Limb (tissue), 2 donors: ENCODE data around the gene CDCA7L.
"Not testable (repeated sequence)": the region's sequence is repeated elsewhere in the genome, so short reads cannot be mapped to it uniquely, and the experiment has no call there.

ENCODE experiments used
- DNase-seq, 2 donors: peaks; one replicate each; pipeline ENCODE4 v3.0.0-alpha.2; 2016; ENCODE audit errors: extremely low spot score in 2 of 2

The CDCA7L gene

DNA sequence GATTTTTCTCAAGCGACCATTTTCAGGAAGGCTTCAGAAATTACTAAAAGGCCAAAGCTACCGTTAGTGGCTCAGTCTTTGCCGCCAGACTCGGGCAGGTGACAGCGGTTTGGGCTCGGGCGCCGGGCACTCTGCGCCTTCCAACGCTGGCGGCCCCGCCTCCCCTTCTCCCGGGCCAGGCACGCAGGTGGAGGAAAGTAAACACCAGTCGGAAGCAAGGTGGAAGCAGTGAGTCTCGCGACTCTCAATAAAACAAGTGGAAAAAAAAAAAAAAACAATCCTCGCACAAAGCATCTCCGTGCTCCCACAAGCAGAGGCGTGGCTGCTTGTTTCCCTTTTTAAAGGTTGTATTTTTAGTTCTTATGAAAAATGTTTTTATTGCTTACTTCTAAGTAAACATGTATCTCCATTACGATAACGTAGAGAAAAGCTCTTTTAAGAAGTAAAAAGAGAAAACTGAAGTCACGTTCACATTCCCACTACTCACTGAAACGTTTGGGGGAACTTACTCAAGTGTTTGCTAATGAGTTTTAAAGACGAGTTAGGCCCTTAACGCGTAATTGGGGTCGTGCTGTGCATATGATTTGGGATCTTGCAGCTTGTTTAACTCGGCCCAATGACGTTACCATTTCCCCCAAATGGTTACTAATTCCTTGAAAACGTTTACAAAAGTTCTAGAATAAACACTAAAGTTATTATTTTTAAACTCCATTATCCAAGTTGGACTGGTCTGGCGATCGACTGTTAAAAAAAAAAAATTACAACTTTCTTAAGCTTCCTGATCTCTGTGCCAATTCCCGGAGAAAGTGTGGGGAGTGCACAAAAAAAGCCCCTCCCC lies 864 bp downstream of the CDCA7L start:
- peak; percentile 18 to 47 for DNase-seq

DNA sequence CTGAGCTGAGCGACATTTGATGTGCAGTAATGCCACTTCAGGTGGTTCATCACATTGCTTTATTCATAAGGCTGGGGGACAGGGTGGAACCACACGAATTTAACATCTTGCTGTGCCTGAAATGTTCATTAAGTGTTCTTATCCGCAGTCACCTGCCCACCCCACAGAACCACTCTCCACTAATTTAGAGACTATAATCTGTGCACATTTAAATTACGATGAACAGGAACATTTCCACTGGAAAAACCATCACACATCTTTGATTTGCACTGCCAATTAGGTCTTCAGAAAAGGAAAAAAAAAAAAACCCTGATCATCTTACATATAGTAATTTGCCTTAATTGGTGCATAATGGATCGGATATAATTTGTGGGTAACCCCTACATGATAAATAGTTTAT lies 2.3 kb downstream of the CDCA7L start:
- DNase-seq: no peak

DNA sequence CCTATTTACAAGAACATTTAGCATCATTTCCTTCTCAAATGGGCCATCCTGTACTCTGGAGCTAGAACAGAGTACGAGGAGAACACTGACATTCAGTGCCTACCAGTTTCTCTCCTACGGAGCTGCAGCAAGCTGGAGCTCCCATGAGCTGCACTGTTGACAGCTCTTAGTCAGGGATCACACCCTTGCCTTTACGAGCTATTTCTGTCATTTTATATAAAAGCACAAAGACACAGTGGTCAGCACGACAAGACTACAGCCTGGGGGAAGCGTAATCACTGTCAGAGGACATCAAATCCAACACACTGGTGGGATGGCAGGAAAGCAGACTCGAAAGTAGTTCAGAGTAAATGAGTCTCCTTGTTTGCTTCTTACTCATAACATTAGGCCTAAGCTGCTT lies 2.7 kb downstream of the CDCA7L start:
- DNase-seq: no peak

DNA sequence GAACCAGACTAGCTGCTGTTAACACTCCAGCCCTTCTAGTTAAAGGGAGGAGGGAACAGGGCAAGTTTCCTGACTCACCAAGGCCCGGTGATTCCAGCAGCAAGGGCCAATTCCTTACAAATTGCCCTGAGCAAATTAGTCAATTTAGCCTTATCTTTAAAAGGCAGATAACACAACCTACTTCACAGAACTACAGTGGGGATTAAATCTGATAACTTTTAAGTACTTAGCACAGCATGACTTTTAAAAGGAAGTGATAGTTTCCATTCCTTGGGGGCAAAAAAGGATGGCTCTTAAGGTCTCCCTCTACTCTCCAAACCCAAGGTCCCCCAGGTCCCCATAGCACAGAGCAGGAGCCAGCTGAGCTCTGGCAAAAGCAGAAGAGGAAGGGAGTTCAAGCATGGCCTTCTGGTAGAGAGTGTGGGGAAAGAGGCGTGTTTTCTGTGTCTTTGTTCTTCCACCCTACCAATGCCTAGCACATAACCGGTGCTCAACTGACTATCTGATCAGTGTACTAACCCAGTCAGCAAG lies 4.0 kb downstream of the CDCA7L start:
- no peak for DNase-seq

DNA sequence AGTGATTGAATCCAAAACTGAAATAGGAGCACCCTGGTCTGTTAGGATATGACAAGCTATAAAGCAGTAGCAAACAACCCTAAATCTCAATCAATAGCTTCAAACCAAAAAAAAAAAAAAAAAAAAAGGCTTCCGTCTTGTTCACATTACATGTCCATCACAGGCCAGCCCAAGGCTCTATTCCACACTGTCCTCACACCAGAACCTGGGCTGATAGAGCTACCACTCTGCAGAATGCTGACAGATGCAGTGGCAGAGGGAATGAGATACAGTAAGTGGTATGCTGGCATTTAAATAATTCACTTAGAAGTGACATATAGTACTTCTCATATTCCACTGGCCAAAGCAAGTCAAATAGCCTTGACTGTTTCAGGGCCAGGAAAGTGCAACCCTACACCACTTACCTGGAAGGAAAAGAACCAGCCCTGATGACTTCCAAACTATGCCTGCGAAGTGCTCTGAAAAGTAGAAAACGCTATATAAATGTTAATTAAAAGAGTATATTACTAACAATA lies 5.8 kb downstream of the CDCA7L start:
- DNase-seq: no peak

DNA sequence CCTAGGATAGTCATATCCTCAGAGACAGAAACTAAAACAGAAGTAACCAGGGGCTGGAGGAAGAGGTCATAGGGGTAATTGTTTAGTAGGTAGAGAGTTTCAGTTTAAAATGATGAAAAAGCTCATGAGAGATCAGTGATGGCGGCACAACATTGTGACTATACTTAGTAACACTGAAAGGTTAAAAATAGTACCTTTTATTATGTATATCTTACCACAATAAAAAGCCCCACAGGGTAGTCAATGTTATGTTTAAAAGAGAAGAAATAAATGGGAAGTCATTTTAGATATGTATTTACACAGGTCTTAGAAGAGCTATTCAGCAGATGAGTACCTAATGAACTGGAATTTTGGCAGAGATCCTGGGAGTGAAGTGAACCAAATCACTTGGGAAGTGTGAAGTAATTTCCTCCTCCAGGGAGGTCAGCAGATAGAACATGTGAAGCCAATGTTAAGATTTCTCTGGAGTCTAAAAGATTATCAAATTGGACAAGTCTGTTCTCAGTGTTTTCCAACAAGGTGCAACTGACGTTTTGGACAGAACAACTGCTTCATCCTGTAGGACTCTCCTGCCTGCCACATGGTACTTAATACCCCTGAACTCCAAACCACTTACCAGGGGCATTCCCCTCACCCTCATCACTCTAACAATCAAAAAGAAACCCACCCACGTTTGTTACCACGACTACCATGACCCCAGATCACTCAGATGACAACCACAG lies 6.4 kb downstream of the CDCA7L start:
- DNase-seq: no peak

DNA sequence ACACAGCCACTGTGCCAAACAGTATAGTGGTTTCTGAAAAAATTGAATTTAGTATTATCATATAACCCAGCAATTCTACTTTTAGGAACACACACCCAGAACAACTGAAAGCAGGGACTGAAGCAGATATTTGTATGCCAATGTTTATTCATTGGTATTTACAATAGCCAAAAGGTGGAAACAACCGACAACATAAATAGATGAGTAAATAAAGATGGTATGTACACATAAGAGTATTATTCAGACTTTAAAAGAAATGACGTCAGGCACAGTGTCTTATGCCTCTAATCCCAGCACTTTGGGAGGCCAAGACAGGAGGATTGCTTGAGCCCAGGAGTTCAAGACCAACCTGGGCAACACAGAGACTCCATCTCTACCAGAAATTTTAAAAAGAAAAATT lies 7.2 kb downstream of the CDCA7L start:
- no peak for DNase-seq

DNA sequence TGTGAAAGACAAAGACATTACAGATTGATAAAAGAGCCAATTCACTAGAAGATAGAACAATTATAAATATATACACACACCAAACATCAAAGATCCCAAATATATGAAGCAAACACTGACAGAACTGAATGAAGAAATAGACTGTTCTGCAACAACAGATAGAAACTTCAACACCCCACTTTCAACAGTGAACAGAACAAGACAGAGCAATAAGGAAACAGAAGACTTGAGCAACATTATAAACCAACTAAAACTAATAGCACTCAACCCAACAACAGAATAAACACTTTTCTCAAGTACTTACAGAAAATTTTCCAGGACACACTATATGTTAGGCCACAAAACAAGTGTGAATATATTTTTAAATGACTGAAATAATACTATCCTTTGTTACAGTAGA lies 10.9 kb downstream of the CDCA7L start:
- DNase-seq: no peak

DNA sequence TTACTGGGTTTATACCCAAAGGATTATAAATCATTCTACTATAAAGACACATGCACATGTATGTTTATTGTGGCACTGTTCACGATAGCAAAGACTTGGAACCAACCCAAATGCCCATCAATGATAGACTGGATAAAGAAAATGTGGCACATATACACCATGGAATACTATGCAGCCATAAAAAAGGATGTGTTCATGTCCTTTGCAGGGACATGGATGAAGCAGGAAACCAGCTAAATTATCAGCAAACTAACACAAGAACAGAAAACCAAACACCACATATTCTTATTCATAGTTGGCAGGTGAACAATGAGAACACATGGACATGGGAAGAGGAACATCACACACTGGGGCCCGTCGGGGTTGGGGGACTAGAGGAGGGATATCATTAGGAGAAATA lies 12.4 kb downstream of the CDCA7L start:
- DNase-seq: not testable (repeated sequence)

DNA sequence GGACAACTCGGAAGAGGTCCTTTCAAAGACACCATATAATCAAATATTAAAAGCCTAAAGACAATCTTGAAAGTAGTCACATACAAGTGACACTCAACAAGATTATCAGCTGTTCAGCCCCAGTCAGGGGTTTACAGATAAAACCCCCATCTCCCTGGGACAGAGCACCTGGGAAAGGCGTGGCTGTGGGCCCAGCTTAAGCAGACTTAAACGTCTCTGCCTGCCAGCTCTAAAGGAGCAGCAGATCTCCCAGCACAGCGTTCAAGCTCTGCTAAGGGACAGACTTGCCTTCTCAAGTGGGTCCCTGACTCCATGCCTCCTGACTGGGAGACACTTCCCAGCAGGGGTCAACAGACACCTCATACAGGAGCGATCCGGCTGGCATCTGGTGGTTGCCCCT lies 18.0 kb downstream of the CDCA7L start:
- DNase-seq: no peak

DNA sequence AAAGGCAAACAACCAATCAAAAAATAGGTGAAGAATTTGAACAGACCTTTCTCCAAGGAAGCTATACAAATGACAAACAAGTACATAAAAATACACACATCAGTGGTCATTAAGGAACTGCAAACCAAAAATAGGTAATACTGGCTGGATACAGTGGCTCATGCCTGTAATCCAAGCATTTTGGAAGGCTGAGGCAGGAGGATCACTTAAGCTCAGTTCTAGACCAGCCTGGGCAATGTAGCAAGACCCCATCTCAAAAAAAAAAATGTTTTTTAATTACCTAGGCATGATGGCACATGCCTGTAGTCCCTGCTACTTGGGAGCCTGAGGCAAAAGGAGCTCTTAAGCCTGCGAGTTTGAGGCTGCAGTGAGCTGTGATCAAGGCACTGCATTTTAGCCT lies 19.3 kb downstream of the CDCA7L start:
- no peak for DNase-seq

DNA sequence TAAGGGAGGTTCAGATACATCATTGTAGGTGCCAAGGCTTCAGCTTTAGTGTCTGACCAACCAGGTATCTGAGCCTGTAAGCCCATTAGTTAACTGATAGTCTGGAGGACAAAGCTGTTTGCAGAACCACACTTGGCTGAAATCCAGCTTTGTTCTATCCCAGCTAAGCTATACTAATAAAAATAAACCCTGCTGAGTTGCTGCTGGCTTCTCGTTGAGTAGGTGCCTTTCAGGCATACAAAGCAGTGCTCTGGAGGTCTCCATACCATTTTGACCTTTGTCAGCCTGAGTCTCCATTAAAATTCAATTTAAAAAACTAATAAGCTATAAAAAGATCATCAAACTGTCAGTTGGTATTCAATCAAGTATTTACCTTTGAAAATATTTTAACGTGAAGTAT lies 22.0 kb downstream of the CDCA7L start:
- DNase-seq: no peak

DNA sequence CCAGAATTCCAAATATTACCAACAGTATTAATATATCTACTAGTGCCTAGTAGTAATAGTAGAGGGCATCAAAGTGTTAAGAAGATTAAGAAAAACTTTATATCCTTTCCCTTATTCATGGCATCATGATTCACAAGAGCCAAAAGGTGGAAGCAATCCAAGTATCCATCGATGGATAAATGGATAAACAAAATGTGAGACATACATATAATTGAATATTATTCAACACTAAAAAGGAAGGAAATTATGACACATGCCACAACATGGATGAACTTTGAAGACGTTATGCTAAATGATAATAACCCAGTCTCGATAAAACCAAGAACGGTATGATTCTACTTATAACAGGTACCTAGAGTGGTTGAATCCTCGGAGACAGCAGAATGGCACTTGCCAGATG lies 23.1 kb downstream of the CDCA7L start:
- no peak for DNase-seq

DNA sequence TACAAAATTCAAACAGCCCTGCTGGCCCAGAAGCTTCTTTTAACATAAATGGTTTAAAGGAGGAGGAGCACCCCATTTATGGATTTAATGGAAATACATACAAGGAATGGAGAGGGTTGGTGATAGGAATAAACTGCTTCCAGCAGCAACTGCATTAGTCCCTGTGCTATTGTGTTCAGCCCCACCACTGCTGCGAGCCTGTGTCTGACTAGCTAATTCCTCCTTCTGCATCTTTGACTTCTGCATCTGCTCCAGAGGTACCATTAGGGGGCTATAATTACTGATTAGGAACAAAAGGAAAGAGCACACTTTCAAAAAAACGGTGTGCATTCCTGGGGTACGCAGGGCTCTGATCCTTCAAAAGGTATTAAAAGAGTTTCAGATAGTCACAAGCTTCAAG lies 24.8 kb downstream of the CDCA7L start:
- no peak for DNase-seq

DNA sequence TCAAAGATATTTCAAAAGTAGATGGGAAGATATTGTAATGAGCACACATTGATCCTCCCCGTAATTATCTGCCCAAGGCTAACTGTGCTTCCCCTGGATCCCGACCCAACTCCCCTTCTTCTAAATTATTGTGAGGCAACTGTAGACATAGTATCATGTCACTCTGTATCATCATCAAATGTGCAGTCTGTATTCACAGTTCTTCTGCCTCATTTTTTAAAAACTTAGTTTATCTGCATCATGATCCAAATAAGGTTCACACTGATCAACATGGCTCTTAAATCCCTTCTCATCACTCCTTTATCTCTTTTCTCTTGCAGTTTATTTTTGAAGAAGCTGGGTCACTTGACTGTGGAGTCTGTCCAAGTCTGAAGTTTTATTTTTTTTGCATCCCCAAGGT lies 27.5 kb downstream of the CDCA7L start:
- DNase-seq: no peak

DNA sequence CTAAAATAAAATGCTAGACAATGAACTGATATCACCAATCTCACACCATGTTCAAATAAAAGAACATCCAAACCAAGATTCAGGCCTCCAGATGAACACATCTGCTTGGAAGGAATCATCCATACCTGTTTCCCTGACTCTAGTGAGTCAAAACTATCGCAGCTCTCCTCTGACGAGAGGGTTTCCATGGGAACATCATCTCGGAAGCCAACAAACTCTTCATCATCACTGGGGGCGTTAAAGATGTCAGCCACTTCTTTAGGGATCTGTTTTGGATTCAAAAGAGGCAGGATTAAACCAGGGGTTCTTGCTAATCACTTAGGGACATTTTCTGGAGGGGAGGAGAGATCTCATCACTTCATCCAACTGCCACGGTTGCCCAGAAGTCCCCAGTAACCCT lies 29.1 kb downstream of the CDCA7L start:
- DNase-seq: no peak

DNA sequence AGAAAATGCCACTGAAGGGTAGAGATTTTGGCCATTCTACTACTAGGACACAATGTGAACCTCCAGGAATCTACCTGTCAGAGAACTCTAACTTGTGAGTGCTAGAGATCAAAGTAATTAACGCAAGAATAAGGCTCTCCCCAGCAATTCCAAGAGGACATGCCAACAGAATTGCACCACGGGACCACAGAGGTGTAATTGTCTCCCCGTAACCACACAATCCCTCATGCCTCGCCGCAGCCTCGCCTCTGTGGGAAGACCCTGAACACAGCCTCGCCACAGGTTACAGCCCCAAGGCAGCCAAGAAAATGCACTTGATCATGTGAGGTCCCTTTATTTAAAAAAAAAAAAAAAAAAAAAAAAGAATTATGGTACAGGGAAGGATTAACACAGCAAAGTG lies 29.5 kb downstream of the CDCA7L start:
- no peak for DNase-seq

DNA sequence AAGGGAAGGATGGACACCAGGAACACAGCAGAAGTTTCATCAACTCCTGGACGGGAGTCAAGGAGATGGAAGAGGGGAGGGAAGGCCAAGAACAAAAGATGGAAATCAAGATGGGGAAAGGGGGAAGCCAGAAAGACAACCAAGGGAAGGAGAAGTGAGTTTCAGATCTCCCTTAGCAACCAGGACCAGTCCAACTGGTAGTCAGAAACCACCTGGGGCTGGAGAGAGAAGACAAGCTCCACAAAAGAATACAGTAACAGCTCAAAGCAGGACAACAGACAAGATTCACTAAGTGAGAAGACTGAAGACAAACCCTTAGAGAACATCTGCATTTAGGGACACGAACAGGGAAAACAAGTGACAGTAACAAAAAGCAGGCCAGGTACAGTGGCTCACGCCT lies 30.6 kb downstream of the CDCA7L start:
- no peak for DNase-seq

DNA sequence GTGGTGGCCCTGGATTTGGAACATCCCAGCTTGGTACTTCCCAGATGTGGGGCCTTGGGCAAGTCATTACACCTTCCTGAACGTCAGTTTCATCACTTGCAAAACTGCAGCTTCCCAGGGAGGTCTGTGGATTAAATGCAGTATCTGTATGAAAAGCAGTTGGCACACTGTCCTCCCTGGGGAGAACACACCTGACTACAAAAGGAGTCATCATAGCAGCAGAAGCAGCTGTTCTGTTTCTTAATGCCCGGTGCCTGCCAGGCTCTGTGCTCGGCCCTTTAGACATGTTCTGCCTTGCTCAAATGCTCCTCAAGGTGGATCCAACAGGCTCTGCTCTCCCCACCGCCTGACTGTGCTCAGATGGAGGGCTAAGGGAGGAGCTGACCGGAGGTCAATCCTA lies 31.0 kb downstream of the CDCA7L start:
- no peak for DNase-seq

DNA sequence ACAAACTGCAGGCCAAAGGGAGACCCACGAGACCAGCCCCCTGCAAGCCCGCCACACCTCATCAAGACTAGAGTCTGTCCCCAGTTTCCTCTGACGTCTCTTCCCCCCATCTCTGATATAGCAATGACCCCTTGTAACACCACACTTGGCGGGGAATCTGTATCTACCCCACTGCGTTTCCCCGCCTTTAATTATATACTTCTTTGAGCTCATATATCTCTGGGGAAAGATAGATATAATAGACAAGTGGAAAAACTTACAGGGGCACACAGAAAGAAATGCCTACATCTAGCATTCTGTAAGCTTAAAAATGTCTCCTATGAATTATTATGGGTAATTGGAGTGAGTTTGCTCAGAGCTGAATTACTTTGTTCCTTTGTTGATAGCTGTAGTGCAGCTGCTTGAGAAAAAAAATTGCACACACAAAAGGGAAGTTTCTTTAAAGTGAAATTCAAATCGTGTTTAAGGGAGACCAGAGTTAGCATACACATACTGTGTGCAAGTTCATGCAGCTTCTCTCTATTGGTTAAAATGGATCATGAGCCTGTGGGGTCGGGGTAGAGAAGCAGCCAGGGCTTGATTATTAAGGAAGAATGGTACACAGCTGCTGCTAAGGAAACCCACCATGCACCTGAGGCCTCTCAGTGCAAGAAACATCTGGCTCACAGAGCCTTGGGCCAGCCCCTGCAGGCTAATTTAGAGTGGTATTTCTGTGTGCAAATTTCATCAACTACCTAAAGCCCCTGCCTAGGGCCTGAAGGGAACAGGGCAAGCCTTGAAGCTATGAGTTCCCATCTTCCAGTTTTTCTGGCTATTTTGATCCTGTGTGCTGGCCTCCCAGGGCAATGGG lies 32.5 kb downstream of the CDCA7L start:
- no peak for DNase-seq

DNA sequence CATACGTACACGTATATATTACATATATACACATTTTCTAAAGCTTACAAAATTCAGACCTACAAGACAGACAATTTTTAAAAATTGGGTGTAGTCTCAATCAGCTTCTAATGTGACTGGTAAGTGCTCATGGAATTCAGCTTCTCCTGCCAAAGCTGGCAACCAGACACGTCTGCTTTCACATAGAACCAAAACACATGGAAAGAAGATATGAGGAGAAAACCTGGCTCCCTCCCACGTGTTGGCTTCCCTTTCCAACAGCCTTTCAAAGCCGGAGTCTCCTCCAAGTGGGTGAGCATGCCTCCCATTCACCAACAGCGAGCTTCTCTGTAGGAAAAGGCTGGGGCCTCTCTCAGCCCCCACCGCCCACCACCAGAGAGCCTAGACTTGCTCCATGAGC lies 33.4 kb downstream of the CDCA7L start:
- no peak for DNase-seq
